AG04450 (cell line): ENCODE data around the gene ACVRL1. TPM values are rescaled to one million over a fixed set of nuclear protein-coding genes. Genes with fewer than 3 reads are reported as not detected.

ENCODE experiments used
- CTCF ChIA-PET: fragments of 300-600, 350-600 bp; formaldehyde crosslinking; extraction: SDS; loops from one replicate; lab custom pipeline; 2022; ENCODE audit warnings: antibody characterized with exemption, inconsistent platforms; lab: Charles Lee
- POLR2A ChIA-PET: fragments of 350-600 bp; formaldehyde crosslinking; extraction: SDS; loops from one replicate; lab custom pipeline; 2021; ENCODE audit warnings: antibody characterized with exemption, inconsistent platforms; lab: Yijun Ruan, JAX
- DNase-seq: peaks from one replicate; pipeline ENCODE4 v3.0.0-alpha.2; 2011; ENCODE audit warnings: low read depth, low spot score
- H3K27ac ChIP-seq: one replicate; pipeline ENCODE4 v1.5.1; 2012; ENCODE audit warnings: low read depth, low read length, control low read depth
- H3K27me3 ChIP-seq: one replicate; pipeline ENCODE4 v1.6.0; 2012; ENCODE audit warnings: low read length; ENCODE audit not compliant: control insufficient read depth, insufficient read depth
- H3K4me3 ChIP-seq: 2 replicates; pipeline ENCODE4 v1.5.1; 2011; ENCODE audit warnings: mild to moderate bottlenecking, low read depth, low read length, control low read depth
- H3K9me3 ChIP-seq: 2 replicates; pipeline ENCODE4 v1.5.1; 2012; ENCODE audit warnings: low read length; ENCODE audit not compliant: control insufficient read depth, insufficient read depth
- polyA plus RNA-seq: library from polyadenylated mRNA; depleted of rRNA; stranded (reverse); fragments of >200 nt; gene quantifications from 2 replicates; pipeline ENCODE4 v1.2.3, GENCODE V29; 2011
- TF ChIP-seq, protein P1 (sequence below): IDR thresholded peaks from 2 replicates; pipeline ENCODE4 v1.5.1; 2011; ENCODE audit warnings: low read depth, low read length, control low read depth, inconsistent platforms

Gene ACVRL1
- polyA plus RNA-seq, 1 experiment = 11.1 TPM

DNA sequence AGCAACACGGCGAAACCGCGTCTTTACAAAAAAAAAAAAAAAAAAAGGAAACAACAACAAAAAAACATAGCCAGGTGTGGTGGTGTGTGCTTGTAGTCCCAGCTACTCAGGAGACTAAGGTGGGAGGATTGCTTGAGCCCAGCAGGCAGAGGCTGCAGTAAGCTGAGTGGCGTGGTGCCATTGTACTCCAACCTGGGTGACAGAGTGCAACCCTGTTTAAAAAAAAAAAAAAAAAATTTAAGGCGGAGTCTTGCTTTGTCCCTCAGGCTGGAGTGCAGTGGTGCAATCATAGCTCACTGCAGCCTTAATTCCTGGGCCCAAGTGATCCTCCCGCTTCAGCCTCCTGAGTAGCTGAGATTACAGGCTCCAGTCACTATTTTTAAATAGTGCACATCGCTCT lies 40.5 kb upstream of the ACVRL1 start:
- ChIA-PET CTCF (interaction anchor here (0.7 kb wide), 2 partner anchors 9 to 190 kb away, joined by 3 to 4 read pairs; no protein-coding TSS in a partner anchor), POLR2A (interaction anchor here (0.7 kb wide), 2 partner anchors 203 to 1212 kb away, joined by 4 to 9 read pairs; partner anchors contain the start of genes ATG101 and SPRYD3)
- no peak for DNase-seq
- H3K9me3 ChIP-seq = no peaks in the 10 kb centered on the region; the same call in 1 of the 2 replicates
- H3K27me3 ChIP-seq = peaks cover 22% of the 10 kb centered on the region
- TF ChIP-seq, protein P1, sequence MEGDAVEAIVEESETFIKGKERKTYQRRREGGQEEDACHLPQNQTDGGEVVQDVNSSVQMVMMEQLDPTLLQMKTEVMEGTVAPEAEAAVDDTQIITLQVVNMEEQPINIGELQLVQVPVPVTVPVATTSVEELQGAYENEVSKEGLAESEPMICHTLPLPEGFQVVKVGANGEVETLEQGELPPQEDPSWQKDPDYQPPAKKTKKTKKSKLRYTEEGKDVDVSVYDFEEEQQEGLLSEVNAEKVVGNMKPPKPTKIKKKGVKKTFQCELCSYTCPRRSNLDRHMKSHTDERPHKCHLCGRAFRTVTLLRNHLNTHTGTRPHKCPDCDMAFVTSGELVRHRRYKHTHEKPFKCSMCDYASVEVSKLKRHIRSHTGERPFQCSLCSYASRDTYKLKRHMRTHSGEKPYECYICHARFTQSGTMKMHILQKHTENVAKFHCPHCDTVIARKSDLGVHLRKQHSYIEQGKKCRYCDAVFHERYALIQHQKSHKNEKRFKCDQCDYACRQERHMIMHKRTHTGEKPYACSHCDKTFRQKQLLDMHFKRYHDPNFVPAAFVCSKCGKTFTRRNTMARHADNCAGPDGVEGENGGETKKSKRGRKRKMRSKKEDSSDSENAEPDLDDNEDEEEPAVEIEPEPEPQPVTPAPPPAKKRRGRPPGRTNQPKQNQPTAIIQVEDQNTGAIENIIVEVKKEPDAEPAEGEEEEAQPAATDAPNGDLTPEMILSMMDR = no peak
- no peak overlapping the region for H3K27ac ChIP-seq
- no peak overlapping the region for H3K4me3 ChIP-seq

DNA sequence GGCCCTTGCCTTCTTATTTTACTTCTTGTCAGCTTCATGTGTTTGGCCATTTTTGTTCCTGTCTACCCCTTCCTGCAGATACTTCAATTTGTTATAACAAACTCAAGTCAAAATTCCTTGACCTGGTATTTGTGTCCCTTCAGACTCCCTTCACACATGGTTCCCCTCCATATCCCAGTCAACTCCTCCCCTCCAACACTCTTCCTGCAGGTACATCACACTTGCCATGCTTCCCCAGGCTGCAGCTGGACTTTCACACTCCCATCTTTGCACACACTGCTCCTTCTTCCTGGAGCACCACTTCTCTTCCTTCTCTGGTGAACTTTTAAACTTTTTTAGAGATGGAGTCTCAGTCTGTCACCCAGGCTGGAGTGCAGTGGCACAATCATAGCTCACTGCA lies 39.9 kb upstream of the ACVRL1 start:
- peaks cover 22% of the 10 kb centered on the region for H3K27me3 ChIP-seq
- no peak overlapping the region for H3K4me3 ChIP-seq
- POLR2A ChIA-PET = no interaction called here
- H3K27ac ChIP-seq = no peak overlapping the region
- TF ChIP-seq, protein P1 = no peak
- H3K9me3 ChIP-seq = no peaks in the 10 kb centered on the region; the same call in 1 of the 2 replicates
- no peak for DNase-seq
- CTCF ChIA-PET = no interaction called here

DNA sequence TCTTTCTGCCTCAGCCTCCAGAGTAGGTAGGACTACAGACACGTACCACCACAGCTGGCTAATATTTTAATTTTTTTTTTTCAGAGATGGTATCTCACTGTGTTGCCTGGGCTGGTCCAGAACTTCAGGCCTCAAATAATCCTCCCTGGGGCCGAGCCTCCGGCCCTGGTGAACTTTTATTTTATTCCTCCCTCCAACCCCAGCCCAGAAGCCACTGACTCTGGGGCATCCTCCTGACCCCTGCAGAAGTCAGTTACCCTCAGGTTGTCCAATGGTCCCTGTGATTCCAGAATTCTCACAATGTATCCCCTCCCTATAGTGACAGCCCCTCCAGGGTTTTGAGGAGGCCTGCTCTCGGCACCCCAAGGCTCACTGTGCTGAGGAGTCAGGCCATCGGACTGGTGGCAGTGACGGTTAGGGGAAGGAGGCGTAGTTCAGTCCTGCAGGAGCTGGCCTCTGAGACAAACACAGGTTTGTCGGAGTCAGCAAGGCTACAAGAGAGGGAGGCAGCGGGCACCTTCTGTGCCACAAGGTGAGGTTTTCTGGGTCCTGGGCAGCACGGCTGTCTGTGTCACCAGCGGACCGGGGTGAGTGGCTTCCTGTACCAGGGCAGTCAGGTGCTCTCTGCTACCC lies 39.4 kb upstream of the ACVRL1 start:
- peaks cover 22% of the 10 kb centered on the region for H3K27me3 ChIP-seq
- TF ChIP-seq, protein P1 = no peak
- no peak overlapping the region for H3K4me3 ChIP-seq
- H3K27ac ChIP-seq = no peak overlapping the region
- ChIA-PET CTCF (no interaction called here), POLR2A (no interaction called here)
- no peak for DNase-seq
- no peaks in the 10 kb centered on the region; the same call in 1 of the 2 replicates for H3K9me3 ChIP-seq

DNA sequence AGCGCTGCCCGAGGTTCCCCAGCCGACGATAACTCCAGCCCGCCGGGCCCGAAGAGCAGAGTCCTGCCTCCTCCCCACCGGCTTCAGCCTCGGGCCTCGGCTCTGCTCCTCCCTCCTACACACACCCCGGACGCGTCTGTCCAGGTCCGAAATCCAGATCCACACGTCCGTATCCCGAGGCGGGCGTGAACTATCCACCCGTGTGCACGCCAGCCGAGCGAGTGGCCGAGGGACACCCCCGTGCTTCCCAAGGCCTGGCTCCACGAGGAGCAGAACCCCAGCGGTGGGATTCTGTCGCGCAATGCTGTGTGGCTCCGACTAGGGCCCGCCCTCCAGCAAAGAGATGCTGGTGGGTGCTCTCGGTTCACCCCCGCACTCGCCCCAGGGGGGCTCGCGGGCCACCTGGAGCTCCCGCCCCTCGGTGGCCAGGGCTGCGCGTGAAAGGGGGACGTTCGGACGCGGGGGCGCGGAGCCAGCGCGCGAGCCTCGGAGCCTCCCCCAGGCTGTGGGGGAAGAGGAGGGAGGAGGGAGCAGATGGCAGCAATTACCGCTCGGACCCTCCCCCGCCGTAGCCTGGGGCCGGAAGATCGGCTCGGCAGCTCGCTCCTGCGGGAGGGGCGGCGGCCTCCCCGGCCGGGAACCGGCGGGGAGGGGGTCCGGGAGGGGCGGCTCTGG lies 38.3 kb upstream of the ACVRL1 start:
- Histone ChIP-seq H3K27ac (no peak overlapping the region), H3K4me3 (peak overlapping the region; percentile 51), H3K27me3 (peaks cover 17% of the 10 kb centered on the region), H3K9me3 (no peaks in the 10 kb centered on the region; the same call in 1 of the 2 replicates)
- no peak for DNase-seq
- TF ChIP-seq, protein P1 = no peak
- ChIA-PET POLR2A (interaction anchor here (0.6 to 1.0 kb wide), 3 partner anchors 141 to 433 kb away, joined by 3 to 4 read pairs (median 3); no protein-coding TSS in a partner anchor), CTCF (interaction anchor here (0.6 to 1.2 kb wide), 2 partner anchors 168 to 448 kb away, joined by 3 to 4 read pairs; no protein-coding TSS in a partner anchor)
